ENCODE measurements around the gene TUBAL3. TPM values are rescaled to one million over a fixed set of nuclear protein-coding genes. Genes with fewer than 3 reads are reported as not detected.
A peak's percentile ranks its signal among the peaks of the same experiment; 100 is the strongest.
"Not testable (repeated sequence)": the region's sequence is repeated elsewhere in the genome, so short reads cannot be mapped to it uniquely, and the experiment has no call there.

The TUBAL3 gene
- total and polyA plus RNA-seq, 11 donors, result 0.12 to 2.8 (median 0.33) TPM

- 30 to 45% (median 38%) methylated on average over 3 of the region's 3 CpGs for WGBS, 4 donors
- Histone ChIP-seq H3K4me3 (peak overlapping the region in 11 of 12 donors; percentile 51 to 92 (median 78)), H3K27ac (peak overlapping the region in 2 of 12 donors; percentile 70 to 84), H3K27me3 (peaks cover 0 to 8% (median 0%) of the 10 kb centered on the region in 9 donors), H3K9me3 (peaks cover 0 to 3% (median 0%) of the 10 kb centered on the region in 12 donors), H3K36me3 (no peaks in the 10 kb centered on the region), H3K4me1 (peaks cover 0 to 14% (median 0%) of the 10 kb centered on the region in 12 donors)
- ATAC-seq (peak in 2 of 4 donors; percentile 1 to 2), DNase-seq (no peak)
- TF ChIP-seq CTCF (IDR thresholded peaks at IDR 0.05) (no peak), POLR2A (IDR thresholded peaks at IDR 0.05) (no peak)
- intact Hi-C loops (cut with DNase I), result loop anchor here in 1 of 10 donors (10.0 kb wide), 1 partner anchor 587 kb away; the partner anchor contains the start of gene AKR1E2
Measured at GRCh38 chr10:5411941-5412276, 7.3 kb upstream of the TUBAL3 start.

DNA sequence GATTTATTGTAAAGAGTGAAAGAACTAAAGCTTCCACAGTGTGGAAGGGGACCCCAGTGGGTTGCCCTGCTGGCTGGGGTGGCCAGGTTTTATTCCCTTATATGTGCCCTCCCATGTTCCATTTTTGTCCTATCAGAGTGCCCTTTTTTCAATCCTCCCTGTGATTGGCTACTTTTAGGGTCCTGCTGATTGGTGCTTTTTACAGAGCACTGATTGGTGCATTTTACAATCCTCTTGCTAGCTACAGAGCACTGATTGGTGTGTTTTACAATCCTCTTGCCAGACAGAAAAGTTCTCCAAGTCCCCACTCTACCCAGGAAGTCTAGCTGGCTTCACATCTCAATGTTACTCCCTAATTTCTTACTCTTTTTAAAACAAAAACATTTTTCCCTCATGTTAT is 6.2 kb upstream of the TUBAL3 start:
- not testable (repeated sequence) for H3K27ac ChIP-seq, H3K27me3 ChIP-seq, H3K9me3 ChIP-seq, DNase-seq, H3K36me3 ChIP-seq, ATAC-seq, H3K4me3 ChIP-seq
- intact Hi-C loops (cut with DNase I), result loop anchor here in 1 of 10 donors (10.0 kb wide), 1 partner anchor 586 kb away; the partner anchor contains the start of gene AKR1E2
- peaks cover 0 to 14% (median 0%) of the 10 kb centered on the region in 12 donors for H3K4me1 ChIP-seq

DNA sequence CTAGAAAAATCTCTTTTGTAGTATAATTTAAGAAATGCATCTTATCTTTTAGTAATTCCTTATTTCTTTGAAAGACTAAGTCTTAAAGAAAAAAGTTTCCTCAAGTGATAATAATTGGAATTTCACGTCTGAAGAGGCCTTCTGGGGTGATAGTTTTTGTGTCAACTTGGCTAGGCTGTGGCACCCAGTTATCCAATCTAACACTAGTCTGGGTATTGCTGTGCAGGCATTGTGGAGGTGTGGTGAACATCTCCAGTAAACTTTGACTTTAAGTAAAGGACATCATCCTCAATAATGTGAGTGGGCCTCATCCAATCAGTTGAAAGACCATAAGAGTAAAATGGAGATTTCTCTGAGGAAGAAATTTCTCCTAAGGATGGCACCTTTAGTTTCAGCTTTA is 2.3 kb upstream of the TUBAL3 start:
- TF ChIP-seq POLR2A (IDR thresholded peaks at IDR 0.05) (no peak), CTCF (IDR thresholded peaks at IDR 0.05) (no peak)
- H3K4me1 ChIP-seq, result peaks cover 0 to 6% (median 0%) of the 10 kb centered on the region in 12 donors
- H3K9me3 ChIP-seq, result peaks cover 0 to 3% (median 0%) of the 10 kb centered on the region in 12 donors
- H3K4me3 ChIP-seq, result no peak overlapping the region
- no peak for ATAC-seq
- intact Hi-C loops (cut with DNase I), result no loop called here
- H3K27me3 ChIP-seq, result peaks cover 0 to 8% (median 0%) of the 10 kb centered on the region in 9 donors
- WGBS, 4 donors, result 58 to 77% (median 65%) methylated on average over 1 of the region's 1 CpG
- DNase-seq, result no peak
- H3K36me3 ChIP-seq, result no peaks in the 10 kb centered on the region
- no peak overlapping the region for H3K27ac ChIP-seq

GRCh38 chr10:5402798-5403197 is 1.8 kb downstream of the TUBAL3 start:
- Histone ChIP-seq H3K9me3 (no peaks in the 10 kb centered on the region), H3K4me1 (peaks cover 0 to 5% (median 0%) of the 10 kb centered on the region in 12 donors), H3K27me3 (no peaks in the 10 kb centered on the region), H3K4me3 (no peak overlapping the region), H3K36me3 (no peaks in the 10 kb centered on the region), H3K27ac (no peak overlapping the region)
- WGBS, 4 donors, result 83 to 93% (median 91%) methylated on average over 3 of the region's 3 CpGs
- intact Hi-C loops (cut with DNase I), result no loop called here
- ATAC-seq, result no peak
- no peak for DNase-seq
- TF ChIP-seq CTCF (IDR thresholded peaks at IDR 0.05) (no peak), POLR2A (IDR thresholded peaks at IDR 0.05) (no peak)
